ENCODE data around the gene TRAP1. TPM values are rescaled to one million over a fixed set of nuclear protein-coding genes. Genes with fewer than 3 reads are reported as not detected.
A peak's percentile ranks its signal among the peaks of the same experiment; 100 is the strongest.

TRAP1 gene
- total and polyA plus RNA-seq, 4 donors, result 78.3 to 148 (median 112) TPM

DNA sequence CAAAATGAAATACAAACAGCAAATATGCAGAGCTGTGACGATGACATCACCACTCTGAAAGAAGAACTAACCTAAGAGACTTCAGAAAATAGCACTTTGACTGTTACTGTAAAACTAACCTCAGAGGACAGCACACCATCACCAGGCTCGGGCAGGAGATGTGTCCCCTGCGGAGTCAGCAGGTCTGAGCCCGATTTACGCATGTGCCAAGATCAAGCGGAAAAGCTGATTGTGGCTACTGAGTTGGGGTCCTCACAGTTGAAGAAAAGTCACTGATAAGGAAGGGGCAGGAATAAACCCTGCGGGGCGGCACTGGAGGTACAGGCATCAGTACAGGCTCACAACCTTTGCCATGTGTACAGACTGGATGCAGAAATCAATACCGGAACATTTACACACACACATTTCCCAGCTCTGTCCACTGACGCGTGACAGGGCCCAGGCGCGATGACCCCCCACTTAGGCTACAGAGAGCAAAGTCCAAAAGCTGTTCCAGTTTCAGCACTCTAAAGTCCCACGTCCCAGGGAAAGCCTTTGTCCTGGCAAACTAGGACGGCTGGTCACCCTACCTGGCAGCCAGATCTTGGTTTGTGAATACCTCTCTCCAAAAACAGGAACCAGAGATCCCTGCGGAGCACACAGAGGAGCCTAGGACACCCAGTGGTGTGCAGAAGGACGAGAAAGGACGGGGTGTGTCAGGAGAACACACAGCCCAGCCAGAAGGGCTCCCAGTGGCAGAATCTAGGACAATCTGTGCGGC lies 21.5 kb downstream of the TRAP1 start:
- TF ChIP-seq RAD21 (IDR thresholded peaks at IDR 0.05) (peak; percentile 51 to 56), HNF4G (IDR thresholded peaks at IDR 0.05) (peak; percentile 100), JUND (IDR thresholded peaks at IDR 0.05) (peak; percentile 89 to 90), GABPA (IDR thresholded peaks at IDR 0.05 in 1 of 2, conservative IDR thresholded peaks at IDR 0.05 in 1 of 2) (peak in 1 of 2 donors; percentile 76), FOXA2 (IDR thresholded peaks at IDR 0.05) (peak; percentile 94), FOXA1 (IDR thresholded peaks at IDR 0.05) (peak; percentile 93), CTCF (IDR thresholded peaks at IDR 0.05; ENCODE audit: low read depth, low read length, missing input control) (no peak), TAF1 (conservative IDR thresholded peaks at IDR 0.05) (peak; percentile 59), REST (IDR thresholded peaks at IDR 0.05) (peak; percentile 91), RXRA (IDR thresholded peaks at IDR 0.05) (peak; percentile 98 to 99), EGR1 (IDR thresholded peaks at IDR 0.05; ENCODE audit: low read depth in 2 of 2) (peak; percentile 23 to 60), YY1 (IDR thresholded peaks at IDR 0.05) (peak; percentile 86), HNF4A (conservative IDR thresholded peaks at IDR 0.05) (peak; percentile 100), NR2F2 (IDR thresholded peaks at IDR 0.05) (peak; percentile 83), MAX (IDR thresholded peaks at IDR 0.05) (peak; percentile 95), SP1 (IDR thresholded peaks at IDR 0.05) (peak; percentile 100)
- TF ChIP-seq, protein P1, sequence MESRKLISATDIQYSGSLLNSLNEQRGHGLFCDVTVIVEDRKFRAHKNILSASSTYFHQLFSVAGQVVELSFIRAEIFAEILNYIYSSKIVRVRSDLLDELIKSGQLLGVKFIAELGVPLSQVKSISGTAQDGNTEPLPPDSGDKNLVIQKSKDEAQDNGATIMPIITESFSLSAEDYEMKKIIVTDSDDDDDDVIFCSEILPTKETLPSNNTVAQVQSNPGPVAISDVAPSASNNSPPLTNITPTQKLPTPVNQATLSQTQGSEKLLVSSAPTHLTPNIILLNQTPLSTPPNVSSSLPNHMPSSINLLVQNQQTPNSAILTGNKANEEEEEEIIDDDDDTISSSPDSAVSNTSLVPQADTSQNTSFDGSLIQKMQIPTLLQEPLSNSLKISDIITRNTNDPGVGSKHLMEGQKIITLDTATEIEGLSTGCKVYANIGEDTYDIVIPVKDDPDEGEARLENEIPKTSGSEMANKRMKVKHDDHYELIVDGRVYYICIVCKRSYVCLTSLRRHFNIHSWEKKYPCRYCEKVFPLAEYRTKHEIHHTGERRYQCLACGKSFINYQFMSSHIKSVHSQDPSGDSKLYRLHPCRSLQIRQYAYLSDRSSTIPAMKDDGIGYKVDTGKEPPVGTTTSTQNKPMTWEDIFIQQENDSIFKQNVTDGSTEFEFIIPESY (IDR thresholded peaks at IDR 0.05), result peak; percentile 97
- TF ChIP-seq, protein P2, sequence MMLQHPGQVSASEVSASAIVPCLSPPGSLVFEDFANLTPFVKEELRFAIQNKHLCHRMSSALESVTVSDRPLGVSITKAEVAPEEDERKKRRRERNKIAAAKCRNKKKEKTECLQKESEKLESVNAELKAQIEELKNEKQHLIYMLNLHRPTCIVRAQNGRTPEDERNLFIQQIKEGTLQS (IDR thresholded peaks at IDR 0.05), result no peak
- H3K27me3 ChIP-seq (ENCODE audit: control insufficient read depth in 4 of 4, insufficient read depth in 4 of 4, low read length in 3 of 4), result no peaks in the 10 kb centered on the region
- WGBS, result 32% methylated on average over 19 of the region's 19 CpGs

More for the DNA sequence above, 21.5 kb downstream of the TRAP1 start:
- peak overlapping the region; percentile 22 to 55 (median 38) for H3K4me3 ChIP-seq (ENCODE audit: low read depth in 1 of 3, low read length in 3 of 3)
- peak overlapping the region; percentile 88 to 97 for H3K27ac ChIP-seq (ENCODE audit: low read depth in 1 of 2, low read length in 2 of 2)
- H3K4me1 ChIP-seq (ENCODE audit: control insufficient read depth in 4 of 4, insufficient read depth in 4 of 4, low read length in 3 of 4), result peaks cover 10 to 38% (median 21%) of the 10 kb centered on the region in 4 donors
- no peaks in the 10 kb centered on the region for H3K9me3 ChIP-seq (ENCODE audit: control insufficient read depth in 4 of 4, low read length in 3 of 4)
- H3K36me3 ChIP-seq (ENCODE audit: control insufficient read depth in 4 of 4, insufficient read depth in 3 of 4, low read depth in 1 of 4, low read length in 3 of 4), result no peaks in the 10 kb centered on the region
- H3K9ac ChIP-seq (ENCODE audit: low read depth in 1 of 2, low read length in 2 of 2), result peak overlapping the region; percentile 65 to 84
- DNase-seq (ENCODE audit: low spot score), result peak; percentile 64

Measured in liver (tissue), 9 donors.